Measurements from ENCODE around the gene RAB11A. TPM values are rescaled to one million over a fixed set of nuclear protein-coding genes. Genes with fewer than 3 reads are reported as not detected.

The RAB11A gene
- total and polyA plus RNA-seq, 2 donors (not counting 1 experiment from before 2014, with no cell fraction given): 56.8 to 501 TPM

- no peak for TF ChIP-seq EZH2 (IDR thresholded peaks at IDR 0.05; ENCODE audit: low read length, missing control alignments)
- no peaks in the 10 kb centered on the region for H4K20me1 ChIP-seq (ENCODE audit: control insufficient read depth, extremely low read depth, insufficient read depth, low read length)
- H3K9me3 ChIP-seq (ENCODE audit: control insufficient read depth, insufficient read depth, low read depth, low read length): no peaks in the 10 kb centered on the region
- H3K4me2 ChIP-seq (ENCODE audit: extremely low read depth, insufficient read depth, low read length): no peak overlapping the region
- no peak overlapping the region for H3K4me3 ChIP-seq (replicated peaks in 1 of 4; ENCODE audit: control extremely low read depth in 1 of 4, insufficient read depth in 1 of 4, low read depth in 3 of 4, low read length in 4 of 4)
- H2AFZ ChIP-seq (ENCODE audit: low read length): no peak overlapping the region
- no peak overlapping the region for H3K9ac ChIP-seq (ENCODE audit: insufficient read depth, low read length)
- H3K4me1 ChIP-seq (ENCODE audit: control insufficient read depth, extremely low read depth, insufficient read depth, low read length): no peaks in the 10 kb centered on the region
- no peaks in the 10 kb centered on the region for H3K36me3 ChIP-seq (ENCODE audit: control insufficient read depth, insufficient read depth, low read length)
- no peaks in the 10 kb centered on the region for H3K79me2 ChIP-seq (ENCODE audit: control insufficient read depth, insufficient read depth, low read length)
- H3K27ac ChIP-seq (ENCODE audit: insufficient read depth, low read length): no peak overlapping the region
- no peaks in the 10 kb centered on the region for H3K27me3 ChIP-seq (ENCODE audit: control insufficient read depth, insufficient read depth, low read length)
- no peak for DNase-seq (ENCODE audit: low read depth in 2 of 2)
Measured at GRCh38 chr15:65906396-65906795, 37.1 kb downstream of the RAB11A start.

DNA sequence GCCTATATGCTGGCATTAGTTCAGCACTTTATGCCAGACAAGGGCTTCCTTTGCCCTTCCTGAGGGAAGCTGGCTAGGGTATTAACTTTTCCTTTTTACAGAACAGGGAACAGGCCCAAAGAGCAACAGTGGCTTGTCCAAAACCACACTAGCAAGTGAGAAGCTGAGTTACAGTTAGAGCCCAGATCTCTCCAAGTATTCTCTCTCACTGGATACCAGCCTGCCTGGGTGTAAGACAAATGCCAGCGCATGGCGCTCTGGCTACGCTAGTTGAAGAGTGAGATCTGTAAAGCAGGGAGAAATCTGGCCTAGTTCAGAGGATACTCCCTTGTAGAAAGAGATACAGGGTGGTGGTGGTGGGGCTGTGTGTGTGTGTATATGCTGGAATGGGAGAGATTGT, 38.4 kb downstream of the RAB11A start:
- H3K4me3 ChIP-seq (replicated peaks in 1 of 4; ENCODE audit: control extremely low read depth in 1 of 4, insufficient read depth in 1 of 4, low read depth in 3 of 4, low read length in 4 of 4): no peak overlapping the region
- DNase-seq (ENCODE audit: low read depth in 2 of 2): no peak
- H3K4me2 ChIP-seq (ENCODE audit: extremely low read depth, insufficient read depth, low read length): no peak overlapping the region
- H2AFZ ChIP-seq (ENCODE audit: low read length): no peak overlapping the region
- H3K27ac ChIP-seq (ENCODE audit: insufficient read depth, low read length): no peak overlapping the region
- H3K27me3 ChIP-seq (ENCODE audit: control insufficient read depth, insufficient read depth, low read length): no peaks in the 10 kb centered on the region
- no peaks in the 10 kb centered on the region for H3K9me3 ChIP-seq (ENCODE audit: control insufficient read depth, insufficient read depth, low read depth, low read length)
- H4K20me1 ChIP-seq (ENCODE audit: control insufficient read depth, extremely low read depth, insufficient read depth, low read length): no peaks in the 10 kb centered on the region
- H3K9ac ChIP-seq (ENCODE audit: insufficient read depth, low read length): no peak overlapping the region
- H3K4me1 ChIP-seq (ENCODE audit: control insufficient read depth, extremely low read depth, insufficient read depth, low read length): no peaks in the 10 kb centered on the region
- H3K79me2 ChIP-seq (ENCODE audit: control insufficient read depth, insufficient read depth, low read length): no peaks in the 10 kb centered on the region
- H3K36me3 ChIP-seq (ENCODE audit: control insufficient read depth, insufficient read depth, low read length): no peaks in the 10 kb centered on the region
- no peak for TF ChIP-seq CTCF (conservative IDR thresholded peaks at IDR 0.05 in 1 of 2, IDR thresholded peaks at IDR 0.05 in 1 of 2; ENCODE audit: low read depth in 1 of 2, low read length in 2 of 2)
- no peak for TF ChIP-seq EZH2 (IDR thresholded peaks at IDR 0.05; ENCODE audit: low read length, missing control alignments)

DNA sequence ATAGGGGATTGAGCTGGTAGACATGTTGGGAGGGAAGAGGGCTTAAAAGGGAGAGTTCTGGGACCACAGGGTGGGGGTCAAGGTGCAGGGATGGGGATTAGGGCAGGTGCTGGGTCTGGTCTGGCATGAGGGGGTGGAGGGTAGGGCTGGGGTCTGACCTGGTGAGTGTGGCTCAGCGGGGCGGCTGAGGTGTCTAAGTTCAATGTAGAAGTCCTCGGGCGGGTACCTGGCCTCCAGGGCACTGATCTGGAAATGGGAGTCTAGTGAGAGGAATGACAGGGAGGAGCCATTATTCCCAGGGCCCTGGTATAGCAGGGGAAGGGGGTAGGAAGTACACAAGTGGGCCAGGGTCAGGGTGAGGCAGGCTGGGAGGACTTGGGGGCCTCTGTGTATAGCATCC, 39.6 kb downstream of the RAB11A start:
- Histone ChIP-seq H3K27me3 (ENCODE audit: control insufficient read depth, insufficient read depth, low read length) (no peaks in the 10 kb centered on the region), H3K9me3 (ENCODE audit: control insufficient read depth, insufficient read depth, low read depth, low read length) (no peaks in the 10 kb centered on the region), H3K27ac (ENCODE audit: insufficient read depth, low read length) (no peak overlapping the region), H3K9ac (ENCODE audit: insufficient read depth, low read length) (no peak overlapping the region), H3K36me3 (ENCODE audit: control insufficient read depth, insufficient read depth, low read length) (no peaks in the 10 kb centered on the region), H2AFZ (ENCODE audit: low read length) (no peak overlapping the region), H4K20me1 (ENCODE audit: control insufficient read depth, extremely low read depth, insufficient read depth, low read length) (no peaks in the 10 kb centered on the region), H3K79me2 (ENCODE audit: control insufficient read depth, insufficient read depth, low read length) (no peaks in the 10 kb centered on the region), H3K4me3 (replicated peaks in 1 of 4; ENCODE audit: control extremely low read depth in 1 of 4, insufficient read depth in 1 of 4, low read depth in 3 of 4, low read length in 4 of 4) (no peak overlapping the region), H3K4me2 (ENCODE audit: extremely low read depth, insufficient read depth, low read length) (no peak overlapping the region), H3K4me1 (ENCODE audit: control insufficient read depth, extremely low read depth, insufficient read depth, low read length) (no peaks in the 10 kb centered on the region)
- no peak for TF ChIP-seq CTCF (conservative IDR thresholded peaks at IDR 0.05 in 1 of 2, IDR thresholded peaks at IDR 0.05 in 1 of 2; ENCODE audit: low read depth in 1 of 2, low read length in 2 of 2)
- no peak for TF ChIP-seq EZH2 (IDR thresholded peaks at IDR 0.05; ENCODE audit: low read length, missing control alignments)
- no peak for DNase-seq (ENCODE audit: low read depth in 2 of 2)

Measured in fibroblast of lung (primary cell).